HCT116 (cell line): ENCODE measurements around the gene ZBTB20. TPM values are rescaled to one million over a fixed set of nuclear protein-coding genes. Genes with fewer than 3 reads are reported as not detected.

Source experiments
- ATAC-seq: fragments of 200-7000 bp; cut with Tn5 transposase; 2 replicates; pipeline ENCODE4 v1.9.1; 2020; ENCODE audit warnings: mild to moderate bottlenecking, moderate library complexity
- BruUV-seq: library from RNA; stranded (reverse); fragments of 400-500 nt; replicated peaks from 2 replicates; lab custom pipeline; 2021; lab: Mats Ljungman, UMichigan
- CTCF ChIA-PET: fragments of 300-600 bp; sonication (Branson Sonifier 250); formaldehyde crosslinking; loops from one replicate; lab custom pipeline; 2021; ENCODE audit warnings: antibody characterized with exemption; lab: Charles Lee
- POLR2A ChIA-PET: fragments of 300-600, 350-600 bp; sonication (Branson Sonifier 250); formaldehyde crosslinking; loops from one replicate; lab custom pipeline; 2021; ENCODE audit warnings: antibody characterized with exemption; lab: Charles Lee
- RAD21 ChIA-PET, 2 experiments: fragments of 300-600 bp; sonication (Branson Sonifier 250); formaldehyde crosslinking; loops; one replicate each; lab custom pipeline; 2023; ENCODE audit warnings: low total read pairs in 2 of 2; ENCODE audit not compliant: uncharacterized antibody in 2 of 2, unreplicated experiment in 2 of 2, low non-redundant PET in 1 of 2; lab: Charles Lee
- DNase-seq: peaks from one replicate; pipeline ENCODE4 v3.0.0-alpha.2; 2010; ENCODE audit warnings: low read depth, low spot score
- H2AFZ ChIP-seq: fragments of 200-600 bp; shearing (Covaris generic), sonication (generic); 2 replicates; pipeline ENCODE4 v1.6.1; 2017; ENCODE audit warnings: low read depth, mixed run types, mixed read lengths, antibody characterized with exemption, low read length; ENCODE audit not compliant: poor library complexity, severe bottlenecking
- H3K27ac ChIP-seq: 2 replicates; pipeline ENCODE4 v1.5.1; 2012; ENCODE audit warnings: low read depth, low read length
- H3K27me3 ChIP-seq: fragments of 200-600 bp; sonication (generic); 2 replicates; pipeline ENCODE4 v1.6.1; 2016; ENCODE audit warnings: mixed run types, low read length, mixed read lengths; ENCODE audit not compliant: insufficient read depth
- H3K36me3 ChIP-seq, 2 experiments: fragments of 200-500 bp in 1 of 2; fragments of 200-600 bp in 1 of 2; sonication (Bioruptor generic) in 1 of 2; sonication (generic) in 1 of 2; 2 replicates each; pipeline versions ENCODE4 v1.5.1 to v1.6.1; 2014 to 2016; ENCODE audit warnings: low read length in 2 of 2, inconsistent platforms in 1 of 2, mixed read lengths in 1 of 2, mixed run types in 1 of 2; ENCODE audit not compliant: insufficient read depth in 2 of 2, control insufficient read depth in 1 of 2
- H3K4me1 ChIP-seq, 2 experiments: fragments of 200-600 bp in 1 of 2; sonication (generic) in 1 of 2; 2 replicates each; pipeline versions ENCODE4 v1.5.1 to v1.6.1; 2012 to 2017; ENCODE audit warnings: low read length in 2 of 2, inconsistent platforms in 1 of 2, mild to moderate bottlenecking in 1 of 2, mixed read lengths in 1 of 2, mixed run types in 1 of 2, moderate library complexity in 1 of 2; ENCODE audit not compliant: insufficient read depth in 2 of 2, control insufficient read depth in 1 of 2
- H3K4me2 ChIP-seq: fragments of 200-600 bp; sonication (generic); 2 replicates; pipeline ENCODE4 v1.6.1; 2017; ENCODE audit warnings: mixed run types, low read length, mixed read lengths
- H3K4me3 ChIP-seq, 2 experiments: fragments of 200-600 bp in 1 of 2; sonication (generic) in 1 of 2; replicated peaks in 1 of 2; 2 replicates each; pipeline ENCODE4 v1.5.1; 2011 to 2016; ENCODE audit warnings: low read length in 2 of 2, control low read depth in 1 of 2, low read depth in 1 of 2, mild to moderate bottlenecking in 1 of 2, mixed read lengths in 1 of 2, mixed run types in 1 of 2
- H3K79me2 ChIP-seq: fragments of 200-600 bp; sonication (generic); 2 replicates; pipeline ENCODE4 v1.6.1; 2017; ENCODE audit warnings: mild to moderate bottlenecking, mixed run types, low read length, moderate library complexity, mixed read lengths; ENCODE audit not compliant: insufficient read depth
- H3K9ac ChIP-seq: fragments of 200-600 bp; sonication (generic); 2 replicates; pipeline ENCODE4 v1.6.1; 2016; ENCODE audit warnings: low read length, mixed read lengths
- H3K9me2 ChIP-seq: fragments of 200-600 bp; sonication (generic), shearing (Covaris generic); 2 replicates; pipeline ENCODE4 v1.6.1; 2017; ENCODE audit warnings: mixed run types, mild to moderate bottlenecking, moderate library complexity; ENCODE audit not compliant: insufficient read depth
- H3K9me3 ChIP-seq, 2 experiments: fragments of 200-500 bp in 1 of 2; fragments of 200-600 bp in 1 of 2; sonication (Bioruptor generic) in 1 of 2; sonication (generic) in 1 of 2; 2 replicates each; pipeline ENCODE4 v1.6.1; 2014 to 2017; ENCODE audit warnings: low read length in 2 of 2, mixed read lengths in 2 of 2, inconsistent platforms in 1 of 2, low read depth in 1 of 2, mild to moderate bottlenecking in 1 of 2, mixed run types in 1 of 2, moderate library complexity in 1 of 2; ENCODE audit not compliant: control insufficient read depth in 1 of 2, insufficient read depth in 1 of 2
- H4K20me1 ChIP-seq: fragments of 200-600 bp; sonication (generic), shearing (Covaris generic); 2 replicates; pipeline ENCODE4 v1.6.1; 2017; ENCODE audit warnings: mixed run types, mild to moderate bottlenecking, moderate library complexity; ENCODE audit not compliant: insufficient read depth
- CEBPB ChIP-seq: IDR thresholded peaks from 2 replicates; pipeline ENCODE4 v1.6.1; 2012; ENCODE audit warnings: low read depth
- EGR1 ChIP-seq: IDR thresholded peaks from 2 replicates; pipeline ENCODE4 v1.6.1; 2012; ENCODE audit warnings: low read depth
- ELF1 ChIP-seq: IDR thresholded peaks from 2 replicates; pipeline ENCODE4 v1.6.1; 2012; ENCODE audit warnings: low read depth, borderline replicate concordance
- EZH2phosphoT487 ChIP-seq: fragments of 200-600 bp; IDR thresholded peaks from 2 replicates; pipeline ENCODE4 v1.6.1; 2018; ENCODE audit warnings: antibody characterized with exemption, borderline replicate concordance
- FOSL1 ChIP-seq: IDR thresholded peaks from 2 replicates; pipeline ENCODE4 v1.6.1; 2012; ENCODE audit warnings: low read depth
- JUND ChIP-seq: IDR thresholded peaks from 2 replicates; pipeline ENCODE4 v1.6.1; 2012
- MAX ChIP-seq: IDR thresholded peaks from 2 replicates; pipeline ENCODE4 v1.6.1; 2012
- POLR2AphosphoS5 ChIP-seq: IDR thresholded peaks from 2 replicates; pipeline ENCODE4 v1.6.1; 2011; ENCODE audit warnings: mild to moderate bottlenecking, low read depth, low read length, moderate library complexity
- RAD21 ChIP-seq: IDR thresholded peaks from 2 replicates; pipeline ENCODE4 v1.6.1; 2012; ENCODE audit warnings: low read depth, mild to moderate bottlenecking
- SIN3A ChIP-seq: IDR thresholded peaks from 2 replicates; pipeline ENCODE4 v1.6.1; 2012; ENCODE audit warnings: low read depth
- SP1 ChIP-seq: IDR thresholded peaks from 2 replicates; pipeline ENCODE4 v1.6.1; 2012; ENCODE audit warnings: low read depth
- SRF ChIP-seq: IDR thresholded peaks from 2 replicates; pipeline ENCODE4 v1.6.1; 2012; ENCODE audit warnings: low read depth
- TCF7L2 ChIP-seq: IDR thresholded peaks from 2 replicates; pipeline ENCODE4 v1.7.0; 2011; ENCODE audit warnings: borderline replicate concordance, inconsistent platforms; ENCODE audit not compliant: insufficient read depth, insufficient read length; ENCODE audit errors: extremely low read depth
- ZFX ChIP-seq: fragments of 450-650 bp; IDR thresholded peaks from 2 replicates; pipeline ENCODE4 v1.6.1; 2017
- intact Hi-C: fragments of 100-400 bp; cut with micrococcal nuclease; formaldehyde crosslinking; loops from 2 replicates; pipeline ENCODE4 v1.10.0; 2022
- total RNA-seq: library from RNA; stranded (reverse); gene quantifications from one replicate; pipeline ENCODE4 v1.2.1, GENCODE V29; 2021; ENCODE audit not compliant: unreplicated experiment

Gene ZBTB20
- total RNA-seq, 1 experiment from 2014 or later = 42.1 TPM

- H3K9me3 ChIP-seq = no peaks in the 10 kb centered on the region
- intact Hi-C loops = no loop called here
- H3K9ac ChIP-seq = no peak overlapping the region
- POLR2A ChIA-PET = no interaction called here
- H3K4me3 ChIP-seq = no peak overlapping the region
- H3K9me2 ChIP-seq = no peaks in the 10 kb centered on the region
- H4K20me1 ChIP-seq = no peaks in the 10 kb centered on the region; the same call in 1 of the 2 replicates
- DNase-seq = no peak
- no peak for ATAC-seq
- no peaks in the 10 kb centered on the region for H3K36me3 ChIP-seq
- no peak overlapping the region for H3K27ac ChIP-seq
- no peak overlapping the region for H2AFZ ChIP-seq
- RAD21 ChIA-PET = no interaction called here
- no peaks in the 10 kb centered on the region for H3K4me1 ChIP-seq
- H3K27me3 ChIP-seq = no peaks in the 10 kb centered on the region
- TF ChIP-seq JUND (no peak), ELF1 (no peak), POLR2AphosphoS5 (no peak), SRF (no peak), RAD21 (no peak), TCF7L2 (no peak), SIN3A (no peak), CEBPB (no peak), FOSL1 (no peak), ZFX (no peak), EZH2phosphoT487 (no peak), EGR1 (no peak), SP1 (no peak)
- H3K4me2 ChIP-seq = no peak overlapping the region
- H3K79me2 ChIP-seq = peaks cover 81% of the 10 kb centered on the region
- BruUV-seq = no TSS peak
- CTCF ChIA-PET = no interaction called here
These were observed 675.6 kb downstream of the ZBTB20 start for GRCh38 chr3:114471478-114471877.

DNA sequence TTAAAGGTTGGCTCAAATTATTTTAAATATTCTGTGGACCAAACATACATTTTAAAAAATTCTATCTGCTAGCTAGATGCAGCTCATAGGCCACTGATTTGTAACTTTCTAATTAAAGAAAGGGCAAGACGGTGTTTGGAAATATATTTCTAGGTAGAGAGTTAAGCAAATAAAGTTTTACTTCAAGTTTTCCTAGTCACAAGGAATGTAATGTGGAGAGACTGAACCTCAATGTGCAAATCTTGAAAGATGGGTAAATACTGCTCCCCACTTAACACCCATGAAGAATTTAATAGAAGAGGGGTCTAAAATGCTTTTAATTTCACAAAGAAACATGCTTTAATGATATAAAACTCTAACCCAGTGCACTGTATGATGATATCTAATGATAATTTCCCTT is 678.0 kb downstream of the ZBTB20 start:
- intact Hi-C loops = no loop called here
- ATAC-seq = no peak
- Histone ChIP-seq H3K4me2 (no peak overlapping the region), H4K20me1 (peaks cover 2% of the 10 kb centered on the region; the same call in 1 of the 2 replicates), H3K36me3 (no peaks in the 10 kb centered on the region), H3K9me3 (no peaks in the 10 kb centered on the region), H3K27me3 (no peaks in the 10 kb centered on the region), H3K4me3 (no peak overlapping the region), H2AFZ (no peak overlapping the region), H3K79me2 (peaks cover 74% of the 10 kb centered on the region)
- BruUV-seq = no TSS peak
- POLR2A ChIA-PET = interaction anchor here (0.6 to 0.9 kb wide), 2 partner anchors 11 to 75 kb away, joined by 3 read pairs; no protein-coding TSS in a partner anchor
- TF ChIP-seq EZH2phosphoT487 (no peak), EGR1 (no peak), MAX (no peak), POLR2AphosphoS5 (no peak), SRF (no peak), JUND (no peak)
- TF ChIP-seq, all 23 proteins: peak for 0
- ChIA-PET CTCF (no interaction called here), RAD21 (no interaction called here)
- no peak for DNase-seq
- Histone ChIP-seq H3K4me1 (no peaks in the 10 kb centered on the region), H3K27ac (no peak overlapping the region), H3K9ac (no peak overlapping the region), H3K9me2 (no peaks in the 10 kb centered on the region)
